ENCODE data around the gene TDP2. TPM values are rescaled to one million over a fixed set of nuclear protein-coding genes. Genes with fewer than 3 reads are reported as not detected.

TDP2 gene
- polyA plus RNA-seq, 3 donors: 18.9 to 34.3 (median 19.8) TPM

- no peak overlapping the region for H3K27ac ChIP-seq (ENCODE audit: low read depth, low read length)
- WGBS, 3 donors: 35 to 61% (median 44%) methylated on average over 2 of the region's 2 CpGs
Measured at GRCh38 chr6:24614648-24615047, 52.1 kb downstream of the TDP2 start.

GRCh38 chr6:24614043-24614420 lies 52.7 kb downstream of the TDP2 start:
- no peak overlapping the region for H3K27ac ChIP-seq (ENCODE audit: low read depth, low read length)
- WGBS, 3 donors: 55 to 64% (median 57%) methylated on average over 7 of the region's 7 CpGs

- WGBS, 3 donors: 69 to 78% (median 75%) methylated on average over 2 of the region's 2 CpGs
Measured at GRCh38 chr6:24613361-24614042, 53.2 kb downstream of the TDP2 start.

GRCh38 chr6:24610672-24611071 lies 56.0 kb downstream of the TDP2 start:
- no peak overlapping the region for H3K27ac ChIP-seq (ENCODE audit: low read depth, low read length)
- WGBS, 3 donors: 91 to 97% (median 93%) methylated on average over 4 of the region's 4 CpGs

More at GRCh38 chr6:24613361-24614042, 53.2 kb downstream of the TDP2 start:
- no peak overlapping the region for H3K27ac ChIP-seq (ENCODE audit: low read depth, low read length)

GRCh38 chr6:24607310-24608105 lies 59.2 kb downstream of the TDP2 start:
- no peak overlapping the region for H3K27ac ChIP-seq (ENCODE audit: low read depth, low read length)
- WGBS, 3 donors: 88 to 90% (median 90%) methylated on average over 5 of the region's 5 CpGs

GRCh38 chr6:24606200-24606930 lies 60.3 kb downstream of the TDP2 start:
- WGBS, 3 donors: 87 to 94% (median 91%) methylated on average over 6 of the region's 6 CpGs
- no peak overlapping the region for H3K27ac ChIP-seq (ENCODE audit: low read depth, low read length)

- WGBS, 3 donors: 83 to 96% (median 85%) methylated on average over 2 of the region's 2 CpGs
- H3K27ac ChIP-seq (ENCODE audit: low read depth, low read length): no peak overlapping the region
Measured at GRCh38 chr6:24603241-24603640, 63.5 kb downstream of the TDP2 start.

GRCh38 chr6:24600903-24601302 lies 65.8 kb downstream of the TDP2 start:
- 53 to 62% (median 57%) methylated on average over 4 of the region's 4 CpGs for WGBS, 3 donors
- H3K27ac ChIP-seq (ENCODE audit: low read depth, low read length): no peak overlapping the region

Other genes starting within 250 kb of the TDP2 start
- 1 to 10 TPM in 1 of 3 donors, under 1 TPM in 2; 0.52 to 1.7 (median 0.67) TPM for gene GPLD1, start 177.3 kb downstream of the TDP2 start, polyA plus RNA-seq
- 1 to 10 TPM; 3.2 to 6.7 (median 3.4) TPM for gene ALDH5A1, start 171.9 kb downstream of the TDP2 start, polyA plus RNA-seq
- gene KIAA0319, start 20.7 kb downstream of the TDP2 start, polyA plus RNA-seq: under 1 TPM in 2 of 3 donors, not detected in 1; 0.06 to 0.44 TPM
- 1 to 10 TPM; 7.1 to 9.4 (median 7.2) TPM for gene ACOT13, start 178 bp upstream of the TDP2 start, polyA plus RNA-seq
- gene C6orf62, start 52.3 kb upstream of the TDP2 start, polyA plus RNA-seq: 10 to 100 TPM; 40.9 to 48.3 (median 41.1) TPM
- gene GMNN, start 108.0 kb upstream of the TDP2 start, polyA plus RNA-seq: 10 to 100 TPM in 2 of 3 donors, 1 to 10 TPM in 1; 6.5 to 54.4 (median 20.6) TPM
- not detected for gene ARMH2, start 132.0 kb upstream of the TDP2 start, polyA plus RNA-seq

Measured in adipose tissue (tissue), 3 donors.